Activated T-cell treated with anti-CD3 and anti-CD28 coated beads, Interleukin-2, amount 50 U/mL, for 4 hours (primary cell): ENCODE results near the gene TM7SF2. TPM values are rescaled to one million over a fixed set of nuclear protein-coding genes. Genes with fewer than 3 reads are reported as not detected.

Experiments used
- ATAC-seq, 2 donors: fragments of 200-7000 bp; cut with Tn5 transposase; one replicate each; pipeline ENCODE4 v1.10.0; 2021
- DNase-seq: peaks from one replicate; pipeline ENCODE4 v3.0.0-alpha.2; 2020
- H3K27me3 Mint-ChIP-seq: one replicate; pipeline ENCODE4 v1.8.0; 2021; ENCODE audit warnings: low read depth, mixed read lengths
- H3K36me3 Mint-ChIP-seq: one replicate; pipeline ENCODE4 v1.8.0; 2022; ENCODE audit warnings: mixed read lengths; ENCODE audit not compliant: insufficient read depth
- H3K4me1 Mint-ChIP-seq: one replicate; pipeline ENCODE4 v1.8.0; 2021; ENCODE audit warnings: low read depth, mixed read lengths
- H3K4me3 Mint-ChIP-seq: one replicate; pipeline ENCODE4 v1.8.0; 2021; ENCODE audit warnings: mild to moderate bottlenecking, moderate library complexity, mixed read lengths
- H3K9me3 Mint-ChIP-seq: one replicate; pipeline ENCODE4 v1.8.0; 2021; ENCODE audit warnings: mixed read lengths
- total RNA-seq, 3 donors: library from RNA; stranded (reverse); gene quantifications; one replicate each; pipeline ENCODE4 v1.2.1, GENCODE V29; 2021

Gene TM7SF2
- total RNA-seq, 3 donors from 2014 or later = 18.4 to 19.4 (median 18.7) TPM

DNA sequence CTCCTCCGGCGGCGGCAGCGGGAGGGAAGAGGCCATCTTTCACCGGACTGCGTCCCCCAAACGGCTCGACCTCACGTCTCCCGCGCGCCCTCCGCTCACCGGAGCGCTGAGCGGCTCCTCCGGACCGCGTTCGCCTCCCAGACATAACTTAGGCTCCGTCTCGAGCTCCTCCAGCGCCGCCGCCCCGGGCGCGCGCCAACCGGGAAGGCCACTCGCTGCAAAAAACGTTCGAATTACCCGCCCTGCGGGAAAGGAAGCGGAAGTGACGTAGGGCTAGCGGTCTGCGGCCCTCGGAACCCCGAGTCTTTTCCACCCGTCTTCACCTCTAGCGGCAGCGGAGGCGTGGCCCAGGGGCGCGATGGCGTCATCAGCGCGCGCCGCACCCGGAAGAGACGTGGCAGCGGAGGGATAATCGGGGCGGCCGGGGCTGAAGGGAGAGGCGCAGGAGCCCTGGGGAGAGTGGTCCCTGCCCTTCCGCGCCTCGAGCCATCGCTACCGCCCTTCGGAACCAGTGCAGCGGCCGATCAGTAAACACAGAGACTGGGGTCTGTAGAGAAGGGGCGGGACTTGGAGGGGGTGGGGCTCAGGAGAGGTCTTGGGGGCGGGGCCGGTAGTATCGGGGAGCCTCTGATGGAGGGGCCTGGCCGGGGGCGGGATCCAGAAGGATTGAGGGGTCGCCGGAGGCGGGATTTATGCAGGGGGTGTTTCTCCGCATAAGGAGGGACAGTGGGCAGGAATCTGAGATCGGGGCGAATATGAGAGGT, 27.7 kb upstream of the TM7SF2 start, which contains the start of the genes CDCA5 and ZFPL1:
CDCA5 (minus strand) TSS at position 207 of the 764 bp plus-strand sequence; CDS start at position 145, 62 bp downstream.
ZFPL1 (plus strand) TSS at position 389 of the 764 bp plus-strand sequence. CDS start 477 bp downstream, outside the sequence.
- Mint-ChIP-seq H3K4me3 (peak within 1 kb of the TSS; percentile 93), H3K4me1 (peaks cover 26% of the 10 kb centered on the region), H3K9me3 (no peaks in the 10 kb centered on the region), H3K36me3 (peaks cover 15% of the 10 kb centered on the region), H3K27me3 (no peaks in the 10 kb centered on the region)
- DNase-seq = peak; percentile 95
- ATAC-seq = peak; percentile 90 to 92

DNA sequence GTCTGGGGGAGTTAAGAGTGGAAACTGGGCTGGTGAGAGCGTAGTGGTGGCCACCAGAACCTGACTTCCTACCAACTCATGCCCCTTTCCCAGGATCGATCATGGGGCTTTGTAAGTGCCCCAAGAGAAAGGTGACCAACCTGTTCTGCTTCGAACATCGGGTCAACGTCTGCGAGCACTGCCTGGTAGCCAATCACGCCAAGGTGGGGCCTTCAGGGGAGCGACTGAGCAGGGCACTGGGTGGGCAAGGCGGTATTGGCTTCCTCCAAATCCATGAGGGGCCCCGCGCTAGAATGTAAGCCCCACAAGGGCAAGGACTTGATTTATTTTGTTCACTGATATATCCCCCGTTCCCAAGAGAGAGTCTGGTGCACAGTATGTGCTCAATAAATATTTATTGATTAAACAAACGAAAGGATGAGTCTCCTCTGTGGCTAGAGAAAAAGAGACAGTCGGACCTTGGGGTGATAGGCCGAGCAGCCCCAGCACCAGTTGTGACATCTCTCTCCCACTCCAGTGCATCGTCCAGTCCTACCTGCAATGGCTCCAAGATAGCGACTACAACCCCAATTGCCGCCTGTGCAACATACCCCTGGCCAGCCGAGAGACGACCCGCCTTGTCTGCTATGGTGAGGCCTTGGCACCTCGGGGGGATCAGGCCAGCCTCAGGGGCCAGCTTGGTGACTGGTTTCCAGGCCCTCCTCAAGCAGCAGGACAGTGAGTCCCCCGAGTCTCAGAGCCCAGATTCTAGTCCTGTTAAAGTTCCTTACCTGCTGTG, 26.9 kb upstream of the TM7SF2 start:
- H3K4me3 Mint-ChIP-seq = peak overlapping the region; percentile 93
- H3K9me3 Mint-ChIP-seq = no peaks in the 10 kb centered on the region
- H3K4me1 Mint-ChIP-seq = peaks cover 26% of the 10 kb centered on the region
- ATAC-seq (peak in 1 of 2 donors; percentile 11), DNase-seq (no peak)
- H3K36me3 Mint-ChIP-seq = peaks cover 22% of the 10 kb centered on the region
- no peaks in the 10 kb centered on the region for H3K27me3 Mint-ChIP-seq

DNA sequence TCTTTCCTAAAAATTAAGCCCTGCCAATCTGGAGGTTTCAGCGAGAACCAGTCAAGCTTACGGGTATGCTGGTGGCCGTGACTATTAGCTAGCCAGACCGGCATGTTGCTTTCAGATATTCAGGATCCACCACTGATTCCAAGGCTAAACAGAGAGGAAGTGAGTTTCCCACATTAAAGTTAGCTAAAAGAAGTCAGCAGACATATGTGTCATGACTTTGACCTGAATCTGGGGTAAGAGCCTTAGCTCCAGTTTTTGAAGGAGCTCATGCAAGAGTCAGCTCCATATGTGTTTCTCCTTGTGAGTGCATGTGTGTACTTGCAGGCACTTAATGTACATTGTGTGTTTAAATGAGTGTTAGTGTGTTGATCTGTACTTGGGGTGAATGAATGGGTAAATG, 26.2 kb upstream of the TM7SF2 start:
- ATAC-seq (no peak), DNase-seq (no peak)
- Mint-ChIP-seq H3K4me1 (peaks cover 26% of the 10 kb centered on the region), H3K27me3 (no peaks in the 10 kb centered on the region), H3K9me3 (no peaks in the 10 kb centered on the region), H3K36me3 (peaks cover 22% of the 10 kb centered on the region), H3K4me3 (peak overlapping the region; percentile 93)

DNA sequence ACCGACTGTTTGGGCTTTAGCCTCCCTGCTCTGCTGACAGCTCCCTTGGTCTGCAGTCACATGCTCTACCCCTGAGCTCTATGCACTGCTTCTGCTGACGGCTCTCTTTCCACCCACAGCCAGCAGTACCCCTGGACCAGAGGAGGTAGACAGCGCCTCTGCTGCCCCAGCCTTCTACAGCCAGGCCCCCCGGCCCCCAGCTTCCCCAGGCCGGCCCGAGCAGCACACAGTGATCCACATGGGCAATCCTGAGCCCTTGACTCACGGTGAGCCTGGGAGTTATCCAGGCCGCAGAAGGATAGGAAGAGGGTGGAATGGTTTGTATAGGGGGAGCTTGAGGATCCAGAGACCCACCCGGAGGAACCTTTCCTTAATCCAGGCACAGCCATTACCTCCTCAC, 24.9 kb upstream of the TM7SF2 start:
- ATAC-seq = no peak
- H3K9me3 Mint-ChIP-seq = no peaks in the 10 kb centered on the region

DNA sequence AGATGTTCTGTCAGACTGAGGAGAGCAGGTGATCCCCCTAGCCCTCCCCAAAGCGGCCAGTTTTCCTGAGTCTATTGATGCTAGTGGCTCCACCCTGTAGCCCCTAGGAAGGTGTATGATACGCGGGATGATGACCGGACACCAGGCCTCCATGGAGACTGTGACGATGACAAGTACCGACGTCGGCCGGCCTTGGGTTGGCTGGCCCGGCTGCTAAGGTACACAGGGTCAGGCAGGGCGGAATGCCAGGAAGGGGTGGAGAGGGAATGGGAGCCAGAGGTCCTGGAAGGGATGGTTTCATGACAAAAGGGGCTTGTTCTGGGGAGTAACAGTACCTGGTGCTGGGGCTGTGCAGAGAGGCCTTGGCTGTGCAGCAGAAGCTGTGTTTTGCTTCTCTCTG, 24.5 kb upstream of the TM7SF2 start:
- H3K4me1 Mint-ChIP-seq = peaks cover 26% of the 10 kb centered on the region
- DNase-seq (no peak), ATAC-seq (no peak)
- H3K27me3 Mint-ChIP-seq = no peaks in the 10 kb centered on the region
- H3K9me3 Mint-ChIP-seq = no peaks in the 10 kb centered on the region
- peaks cover 22% of the 10 kb centered on the region for H3K36me3 Mint-ChIP-seq
- no peak overlapping the region for H3K4me3 Mint-ChIP-seq

More for the DNA sequence above, 24.9 kb upstream of the TM7SF2 start:
- peaks cover 22% of the 10 kb centered on the region for H3K36me3 Mint-ChIP-seq
- DNase-seq = no peak
- no peak overlapping the region for H3K4me3 Mint-ChIP-seq
- peaks cover 26% of the 10 kb centered on the region for H3K4me1 Mint-ChIP-seq
- H3K27me3 Mint-ChIP-seq = no peaks in the 10 kb centered on the region

DNA sequence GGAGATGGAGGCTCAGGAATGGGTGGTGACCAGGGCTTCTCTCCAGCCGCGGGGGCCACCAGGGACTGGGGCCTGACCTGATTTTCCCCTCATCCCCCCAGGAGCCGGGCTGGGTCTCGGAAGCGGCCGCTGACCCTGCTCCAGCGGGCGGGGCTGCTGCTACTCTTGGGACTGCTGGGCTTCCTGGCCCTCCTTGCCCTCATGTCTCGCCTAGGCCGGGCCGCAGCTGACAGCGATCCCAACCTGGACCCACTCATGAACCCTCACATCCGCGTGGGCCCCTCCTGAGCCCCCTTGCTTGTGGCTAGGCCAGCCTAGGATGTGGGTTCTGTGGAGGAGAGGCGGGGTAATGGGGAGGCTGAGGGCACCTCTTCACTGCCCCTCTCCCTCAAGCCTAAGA, 23.8 kb upstream of the TM7SF2 start:
- H3K4me1 Mint-ChIP-seq = peaks cover 24% of the 10 kb centered on the region
- peaks cover 22% of the 10 kb centered on the region for H3K36me3 Mint-ChIP-seq
- no peaks in the 10 kb centered on the region for H3K9me3 Mint-ChIP-seq
- no peak overlapping the region for H3K4me3 Mint-ChIP-seq
- no peak for ATAC-seq
- no peak for DNase-seq
- no peaks in the 10 kb centered on the region for H3K27me3 Mint-ChIP-seq

DNA sequence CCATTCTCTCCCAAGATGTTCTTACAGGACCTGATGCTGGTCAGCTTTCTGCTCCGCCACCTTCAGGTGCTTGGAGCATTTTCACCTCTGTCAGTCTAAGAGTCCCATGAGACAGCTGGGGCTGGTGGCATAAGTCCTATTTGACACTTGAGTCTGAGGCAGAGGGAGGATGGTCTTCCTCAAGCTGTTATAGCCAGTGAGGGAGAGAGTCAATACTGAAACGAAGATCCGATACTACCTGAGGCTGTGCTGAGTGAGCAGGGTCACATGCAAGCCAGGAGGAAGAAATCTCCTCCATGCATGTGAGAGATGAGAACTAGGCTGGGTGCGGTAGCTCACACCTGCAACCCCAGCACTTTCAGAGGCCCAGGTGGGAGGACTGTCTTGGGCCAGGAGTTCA, 22.1 kb upstream of the TM7SF2 start:
- H3K27me3 Mint-ChIP-seq = no peaks in the 10 kb centered on the region
- no peak for ATAC-seq
- H3K4me1 Mint-ChIP-seq = peaks cover 13% of the 10 kb centered on the region
- peaks cover 22% of the 10 kb centered on the region for H3K36me3 Mint-ChIP-seq
- no peaks in the 10 kb centered on the region for H3K9me3 Mint-ChIP-seq
- H3K4me3 Mint-ChIP-seq = no peak overlapping the region
- no peak for DNase-seq

DNA sequence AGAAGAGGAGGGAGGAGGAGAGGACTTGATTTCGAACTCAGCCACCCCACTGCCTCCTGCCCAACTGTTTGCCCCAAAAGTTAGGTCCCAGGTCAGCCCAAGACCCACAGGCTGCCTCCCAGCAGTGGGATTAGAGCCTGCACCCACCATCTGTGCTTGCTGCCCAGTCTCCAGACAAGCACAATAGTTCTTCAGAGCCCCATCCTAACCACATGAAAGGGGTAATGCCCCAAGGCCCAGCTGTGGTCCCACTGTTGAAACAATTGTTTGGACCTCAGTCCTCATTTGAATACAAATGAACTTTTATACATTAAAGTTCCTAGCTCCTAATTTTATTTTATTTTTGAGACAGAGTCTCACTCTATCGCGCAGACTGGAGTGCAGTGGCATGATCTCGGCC, 21.0 kb upstream of the TM7SF2 start:
- no peaks in the 10 kb centered on the region for H3K27me3 Mint-ChIP-seq
- no peak overlapping the region for H3K4me3 Mint-ChIP-seq
- no peak for ATAC-seq

DNA sequence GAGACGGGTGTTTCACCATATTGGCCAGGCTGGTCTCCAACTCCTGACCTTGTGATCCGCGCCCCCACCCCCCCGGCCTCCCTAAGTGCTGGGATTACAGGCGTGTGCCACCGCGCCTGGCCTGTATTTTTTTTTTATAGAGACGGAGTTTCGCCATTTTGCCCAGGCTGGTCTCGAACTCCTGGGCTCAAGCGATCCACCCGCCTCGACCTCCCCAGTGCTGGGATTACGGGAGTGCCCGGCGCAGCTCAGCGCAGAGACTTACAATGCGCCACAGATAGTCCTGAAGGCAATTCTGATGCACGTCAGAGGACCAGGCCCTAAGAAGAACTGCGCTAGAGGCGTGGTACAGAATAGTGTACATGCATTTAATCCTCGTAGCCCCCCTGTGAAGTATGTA, 16.2 kb upstream of the TM7SF2 start:
- H3K4me3 Mint-ChIP-seq = peak overlapping the region; percentile 92
- no peaks in the 10 kb centered on the region for H3K27me3 Mint-ChIP-seq
- no peaks in the 10 kb centered on the region for H3K9me3 Mint-ChIP-seq
- H3K36me3 Mint-ChIP-seq = peaks cover 5% of the 10 kb centered on the region
- H3K4me1 Mint-ChIP-seq = peaks cover 15% of the 10 kb centered on the region
- DNase-seq (no peak), ATAC-seq (no peak)

More for the DNA sequence above, 21.0 kb upstream of the TM7SF2 start:
- Mint-ChIP-seq H3K9me3 (no peaks in the 10 kb centered on the region), H3K36me3 (peaks cover 21% of the 10 kb centered on the region), H3K4me1 (peaks cover 5% of the 10 kb centered on the region)
- no peak for DNase-seq

DNA sequence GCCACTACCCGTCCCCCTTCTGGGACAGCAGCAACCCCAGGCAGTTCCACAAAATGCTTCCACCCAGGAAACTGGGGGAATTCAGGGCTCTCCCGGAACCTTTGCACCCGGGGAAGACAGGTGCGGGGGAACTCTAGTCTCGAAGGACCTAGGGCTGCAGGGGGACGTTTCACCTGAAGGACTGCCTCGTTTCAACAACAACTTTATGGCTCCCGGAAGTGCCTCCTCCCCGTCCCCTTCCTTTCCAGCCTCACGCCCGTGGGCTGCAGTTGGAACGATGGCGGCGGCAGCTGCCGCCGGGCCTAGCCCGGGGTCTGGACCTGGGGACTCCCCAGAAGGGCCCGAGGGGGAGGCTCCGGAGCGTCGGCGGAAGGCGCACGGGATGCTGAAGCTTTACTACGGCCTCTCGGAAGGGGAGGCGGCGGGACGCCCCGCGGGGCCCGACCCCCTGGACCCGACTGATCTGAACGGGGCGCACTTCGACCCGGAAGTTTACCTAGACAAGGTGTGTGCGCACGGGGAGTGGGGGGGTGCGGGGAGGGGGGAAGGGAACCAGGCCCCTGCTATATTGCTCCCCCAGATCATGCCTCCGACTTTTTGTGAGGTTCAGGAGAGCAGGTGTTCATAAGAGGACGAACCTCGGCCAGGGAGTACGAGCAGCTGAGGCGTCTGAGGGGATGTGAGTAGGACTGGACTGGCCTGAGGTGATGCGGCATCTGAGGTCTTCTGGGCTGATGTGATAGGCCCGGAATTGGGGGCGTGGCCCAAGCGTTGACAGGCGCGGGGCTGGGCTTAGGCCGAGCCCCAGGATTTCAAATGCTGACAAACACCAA, 15.5 kb upstream of the TM7SF2 start, which contains the start of gene VPS51:
VPS51 (plus strand) TSS at position 241 of the 833 bp plus-strand sequence; CDS start at position 278, 37 bp downstream.
- H3K4me1 Mint-ChIP-seq = peaks cover 15% of the 10 kb centered on the region
- peak within 1 kb of the TSS; percentile 92 for H3K4me3 Mint-ChIP-seq
- H3K36me3 Mint-ChIP-seq = peaks cover 7% of the 10 kb centered on the region
- peak; percentile 80 for DNase-seq
- no peaks in the 10 kb centered on the region for H3K9me3 Mint-ChIP-seq
- peak; percentile 93 to 95 for ATAC-seq
- no peaks in the 10 kb centered on the region for H3K27me3 Mint-ChIP-seq

DNA sequence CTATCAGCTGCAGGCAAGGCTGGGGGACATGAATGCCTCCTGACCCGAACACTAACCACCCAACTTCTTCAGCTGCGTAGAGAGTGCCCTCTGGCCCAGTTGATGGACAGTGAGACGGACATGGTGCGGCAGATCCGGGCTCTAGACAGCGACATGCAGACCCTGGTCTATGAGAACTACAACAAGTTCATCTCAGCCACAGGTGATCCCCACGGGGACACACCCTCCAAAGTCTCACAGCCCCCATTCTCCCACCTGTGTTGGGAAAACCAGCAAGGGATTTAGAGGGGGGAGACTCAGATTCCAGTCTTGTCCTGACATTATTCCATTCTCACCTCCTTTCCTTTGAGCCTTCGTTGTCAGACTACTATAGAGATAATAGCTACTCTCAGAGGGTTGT, 14.7 kb upstream of the TM7SF2 start:
- Mint-ChIP-seq H3K4me3 (peak overlapping the region; percentile 92), H3K36me3 (peaks cover 7% of the 10 kb centered on the region), H3K9me3 (no peaks in the 10 kb centered on the region), H3K27me3 (no peaks in the 10 kb centered on the region), H3K4me1 (peaks cover 15% of the 10 kb centered on the region)
- no peak for DNase-seq
- ATAC-seq = no peak

DNA sequence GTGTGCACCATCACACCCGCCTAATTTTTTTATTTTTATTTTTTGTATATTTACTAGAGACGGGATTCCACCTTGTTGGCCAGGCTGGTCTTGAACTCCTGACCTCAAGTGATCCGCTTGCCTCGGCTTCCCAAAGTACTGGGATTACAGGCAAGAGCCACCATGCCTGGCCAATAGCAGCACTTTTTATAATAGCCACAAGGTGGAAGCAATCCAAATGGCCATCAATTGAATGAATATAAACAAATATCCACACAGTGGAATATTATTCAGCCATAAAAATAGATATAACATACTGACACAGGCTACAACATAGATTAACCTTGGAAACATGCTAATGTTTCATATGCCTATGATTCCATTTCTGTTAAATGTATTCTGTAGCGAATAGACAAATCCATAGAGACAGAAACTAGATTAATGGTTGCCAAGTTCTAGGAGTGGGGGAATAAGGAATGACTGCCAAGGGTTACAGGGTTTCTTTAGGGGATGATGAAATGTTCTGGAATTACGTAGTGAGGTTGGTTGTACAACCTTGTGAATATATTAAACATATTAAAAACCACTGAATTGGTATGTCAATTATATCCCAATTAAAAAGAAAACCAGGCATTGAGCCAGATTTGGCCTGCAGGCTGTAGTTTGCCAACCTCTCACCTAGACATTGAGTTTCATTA, 10.9 kb upstream of the TM7SF2 start:
- peaks cover 14% of the 10 kb centered on the region for H3K36me3 Mint-ChIP-seq
- peaks cover 15% of the 10 kb centered on the region for H3K4me1 Mint-ChIP-seq
- H3K9me3 Mint-ChIP-seq = no peaks in the 10 kb centered on the region

More for the DNA sequence above, 10.9 kb upstream of the TM7SF2 start:
- Mint-ChIP-seq H3K27me3 (no peaks in the 10 kb centered on the region), H3K4me3 (no peak overlapping the region)
- DNase-seq (no peak), ATAC-seq (no peak)
